Fibroblast of mammary gland (primary cell): ENCODE measurements around the gene HRCT1.

ENCODE experiments used
- DNase-seq: peaks from one replicate; pipeline ENCODE4 v3.0.0-alpha.2; 2010; ENCODE audit warnings: low read depth
- H3K4me3 ChIP-seq: 2 replicates; pipeline ENCODE4 v1.5.1; 2011; ENCODE audit warnings: low read depth, mild to moderate bottlenecking, low read length, moderate library complexity; ENCODE audit not compliant: control insufficient read depth
- CTCF ChIP-seq: conservative IDR thresholded peaks from 2 replicates; pipeline ENCODE4 v1.5.1; 2011; ENCODE audit warnings: low read depth, low read length, inconsistent platforms; ENCODE audit not compliant: control insufficient read depth, insufficient read depth

Gene HRCT1

GRCh38 chr9:35904338-35904737 lies 1.7 kb upstream of the HRCT1 start:
- no peak overlapping the region for H3K4me3 ChIP-seq
- TF ChIP-seq CTCF: no peak
- DNase-seq: no peak

- TF ChIP-seq CTCF: no peak
- H3K4me3 ChIP-seq: no peak overlapping the region
- peak; percentile 84 for DNase-seq
Measured at GRCh38 chr9:35905051-35905781, 786 bp upstream of the HRCT1 start.

DNA sequence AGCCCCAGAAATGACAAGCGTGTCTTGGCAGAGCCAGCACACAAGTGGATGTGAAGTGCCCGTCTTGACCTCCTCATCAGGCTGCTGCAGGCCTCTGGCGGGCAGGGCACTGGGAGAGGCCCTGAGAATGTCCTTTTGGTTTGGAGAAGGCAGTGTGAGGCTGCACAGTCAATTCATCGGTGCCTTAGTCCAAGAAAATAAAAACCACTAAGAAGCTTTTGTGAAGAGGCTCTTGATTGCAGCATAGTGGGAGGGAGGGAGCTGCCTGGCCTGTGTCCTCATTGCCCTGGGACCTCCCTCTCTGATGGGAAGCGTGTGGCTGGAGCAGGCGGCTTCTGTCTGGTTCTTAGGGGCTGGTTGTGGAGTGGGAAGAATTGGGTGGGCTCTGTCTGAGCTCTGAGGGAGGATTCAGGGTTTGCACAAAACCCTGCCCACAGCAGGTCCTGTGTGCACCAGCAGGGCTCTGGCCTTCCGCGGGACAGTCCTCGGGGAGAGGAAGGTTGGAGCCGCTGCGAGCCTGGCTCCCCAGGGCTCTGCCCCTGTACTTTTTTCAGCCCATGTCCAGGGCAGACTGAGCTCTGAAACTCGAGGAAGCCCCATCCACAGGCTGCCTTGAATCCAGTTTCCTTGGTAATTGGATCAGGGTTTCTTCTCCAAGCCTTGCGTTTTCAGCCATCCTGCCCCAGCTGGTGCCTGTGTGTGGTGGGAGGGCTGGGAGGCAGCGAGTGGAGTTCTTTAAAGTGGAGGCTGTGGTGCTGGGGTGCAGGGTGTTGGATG lies 1.1 kb downstream of the HRCT1 start:
- H3K4me3 ChIP-seq: peak overlapping the region; percentile 40
- no peak for TF ChIP-seq CTCF
- peak; percentile 95 for DNase-seq

DNA sequence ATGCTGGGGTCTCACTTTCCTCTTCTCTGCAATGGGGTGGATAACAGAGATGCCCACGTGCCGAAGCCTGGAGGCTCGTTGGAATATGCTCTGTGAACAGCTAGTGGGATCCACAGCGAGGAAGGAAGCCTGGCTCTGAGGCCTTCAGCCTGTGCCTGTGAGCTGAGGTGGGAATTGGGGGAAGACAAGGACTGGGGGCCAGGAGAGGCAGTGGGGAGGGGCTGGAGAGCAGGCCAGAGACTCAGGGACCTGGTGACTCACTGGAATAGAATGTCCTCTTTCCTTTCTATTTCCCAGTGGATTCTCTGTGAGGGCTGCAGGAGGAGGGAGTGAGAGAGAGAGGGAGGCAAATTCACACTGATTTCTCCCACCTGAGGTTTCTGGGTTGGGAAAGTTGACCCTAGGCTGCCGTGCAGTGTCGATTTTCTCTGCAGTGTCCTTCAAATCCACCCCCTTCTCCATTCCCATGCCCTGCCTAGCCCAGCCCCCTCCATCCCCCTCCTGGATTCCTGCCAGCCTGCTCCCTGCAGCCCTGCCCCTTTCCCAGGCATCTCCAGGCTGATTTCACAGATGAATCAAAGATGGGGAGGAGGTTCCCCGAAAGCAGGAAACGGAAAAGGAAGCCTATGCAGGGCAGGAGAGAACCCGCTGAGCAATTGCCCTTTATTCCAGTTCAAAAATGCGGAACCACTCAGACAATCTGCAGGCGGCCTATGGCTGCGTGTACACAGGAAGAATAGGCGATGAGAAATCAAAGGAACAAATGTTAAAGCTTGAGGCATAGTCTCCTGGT lies 1.9 kb downstream of the HRCT1 start:
- no peak for TF ChIP-seq CTCF
- peak overlapping the region; percentile 40 for H3K4me3 ChIP-seq
- peak; percentile 99 for DNase-seq

GRCh38 chr9:35908504-35909125 lies 2.6 kb downstream of the HRCT1 start:
- no peak for TF ChIP-seq CTCF
- H3K4me3 ChIP-seq: peak overlapping the region; percentile 7
- no peak for DNase-seq

DNA sequence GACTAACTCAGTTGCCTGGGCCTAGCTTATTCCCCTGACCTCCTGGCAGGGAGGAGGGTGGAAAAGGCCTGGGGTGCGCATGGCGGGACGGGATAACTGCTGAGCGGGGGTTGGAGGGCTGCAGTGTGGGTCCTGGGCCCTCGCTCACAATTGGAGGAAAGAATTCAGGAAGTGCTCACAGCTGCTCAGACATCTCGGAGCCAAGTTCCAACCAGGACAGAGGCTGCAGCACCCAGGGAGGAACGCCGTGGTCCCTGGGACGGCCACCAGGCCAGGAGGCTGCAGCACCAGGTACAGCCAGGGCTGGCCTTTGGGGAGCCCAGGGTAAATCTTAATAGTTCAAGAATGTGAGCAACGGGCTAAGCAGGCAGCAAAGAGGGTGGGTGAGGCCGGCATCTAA lies 3.3 kb downstream of the HRCT1 start, which contains the start of gene SPAAR:
Gene SPAAR (plus strand): TSS at position 217 of the 400 bp plus-strand sequence. CDS start 974 bp downstream, outside the sequence.
- TF ChIP-seq CTCF: no peak
- no peak for DNase-seq
- peak within 1 kb of the TSS; percentile 7 for H3K4me3 ChIP-seq
